HepG2 (cell line): ENCODE measurements around the gene ANKRD40. TPM values are rescaled to one million over a fixed set of nuclear protein-coding genes. Genes with fewer than 3 reads are reported as not detected.
A peak's percentile ranks its signal among the peaks of the same experiment; 100 is the strongest.

Experiments
- FOXK2 ChIP-seq: fragments of 450-650 bp; IDR thresholded peaks from 2 replicates; pipeline ENCODE4 v1.6.1; 2016
- GLI4 ChIP-seq: sonication (generic); formaldehyde crosslinking; IDR thresholded peaks from 2 replicates; pipeline ENCODE4 v1.5.1; 2020; ENCODE audit warnings: missing genetic modification reagents, mild to moderate bottlenecking, moderate library complexity, borderline replicate concordance
- GZF1 ChIP-seq: sonication (generic); formaldehyde crosslinking; IDR thresholded peaks from 2 replicates; pipeline ENCODE4 v1.5.1; 2020; ENCODE audit warnings: mild to moderate bottlenecking, missing genetic modification reagents
- HNRNPL ChIP-seq: fragments of 200-400 bp; formaldehyde crosslinking; IDR thresholded peaks from 2 replicates; pipeline ENCODE4 v1.6.1; 2017; ENCODE audit warnings: mild to moderate bottlenecking, low read depth, low read length
- KDM1A ChIP-seq: IDR thresholded peaks from 2 replicates; pipeline ENCODE4 v1.6.1; 2016; ENCODE audit warnings: missing compliant biosample characterization
- MIER2 ChIP-seq: IDR thresholded peaks from 2 replicates; pipeline ENCODE4 v1.6.1; 2016; ENCODE audit warnings: missing biosample characterization, missing genetic modification reagents
- MYNN ChIP-seq: sonication (generic); formaldehyde crosslinking; IDR thresholded peaks from 2 replicates; pipeline ENCODE4 v1.4.0; 2020; ENCODE audit warnings: mild to moderate bottlenecking, low read depth, missing genetic modification reagents
- SRSF9 ChIP-seq: fragments of 200-400 bp; formaldehyde crosslinking; IDR thresholded peaks from 2 replicates; pipeline ENCODE4 v1.6.1; 2018; ENCODE audit warnings: borderline replicate concordance, mild to moderate bottlenecking, low read depth, low read length; ENCODE audit not compliant: insufficient read depth, poor library complexity, severe bottlenecking
- SRY ChIP-seq: sonication (generic); formaldehyde crosslinking; IDR thresholded peaks from 2 replicates; pipeline ENCODE4 v1.8.0; 2022; ENCODE audit warnings: mild to moderate bottlenecking, missing genetic modification reagents
- ZNF3 ChIP-seq: IDR thresholded peaks from 2 replicates; pipeline ENCODE4 v1.7.0; 2017; ENCODE audit warnings: inconsistent platforms
- ZNF441 ChIP-seq: sonication (generic); formaldehyde crosslinking; IDR thresholded peaks from 2 replicates; pipeline ENCODE4 v1.7.0; 2021; ENCODE audit warnings: missing genetic modification reagents, borderline replicate concordance
- ZNF468 ChIP-seq: sonication (generic); formaldehyde crosslinking; IDR thresholded peaks from 2 replicates; pipeline ENCODE4 v1.8.0; 2022; ENCODE audit warnings: mild to moderate bottlenecking, moderate library complexity, missing genetic modification reagents
- ZNF615 ChIP-seq: sonication (generic); formaldehyde crosslinking; IDR thresholded peaks from 2 replicates; pipeline ENCODE4 v1.5.0; 2020; ENCODE audit warnings: mild to moderate bottlenecking, missing genetic modification reagents, borderline replicate concordance
- ZNF749 ChIP-seq: sonication (generic); formaldehyde crosslinking; IDR thresholded peaks from 2 replicates; pipeline ENCODE4 v1.8.0; 2022; ENCODE audit warnings: mild to moderate bottlenecking, missing genetic modification reagents, moderate library complexity, borderline replicate concordance
- polyA plus RNA-seq, 8 experiments: library from polyadenylated mRNA; depleted of rRNA in 3 of 8; stranded (reverse) in 7 of 8; unstranded in 1 of 8; fragments of >200 nt; fragmentation: Illumina TruSeq in 4 of 8; extraction: Trizol in 4 of 8; gene quantifications; 2 replicates each; pipeline versions ENCODE4 v1.2.1 to v1.2.3, GENCODE V29; 2011 to 2016; ENCODE audit warnings: low read depth in 4 of 8, missing spikeins in 1 of 8, mixed read lengths in 1 of 8; ENCODE audit not compliant: insufficient read depth in 1 of 8
- total RNA-seq, 5 experiments: library from RNA; depleted of rRNA; stranded (reverse); fragments of >200 nt; fragmentation: Illumina TruSeq; extraction: Trizol; gene quantifications; 2 replicates each; pipeline ENCODE4 v1.2.3, GENCODE V29; 2016; ENCODE audit warnings: low read depth in 1 of 5
- TF ChIP-seq, protein P1 (sequence below): sonication (generic); formaldehyde crosslinking; IDR thresholded peaks from 2 replicates; pipeline ENCODE4 v1.4.0; 2020; ENCODE audit warnings: mild to moderate bottlenecking, missing genetic modification reagents, borderline replicate concordance
- TF ChIP-seq, protein P2 (sequence below): IDR thresholded peaks from 2 replicates; pipeline ENCODE4 v1.6.1; 2016; ENCODE audit warnings: mild to moderate bottlenecking, missing biosample characterization, missing genetic modification reagents
- TF ChIP-seq, protein P3 (sequence below): sonication (generic); formaldehyde crosslinking; IDR thresholded peaks from 2 replicates; pipeline ENCODE4 v1.4.0; 2020; ENCODE audit warnings: missing genetic modification reagents
- TF ChIP-seq, protein P4 (sequence below): IDR thresholded peaks from 2 replicates; pipeline ENCODE4 v1.6.1; 2016; ENCODE audit warnings: missing compliant biosample characterization, missing genetic modification reagents, borderline replicate concordance

Gene ANKRD40
- total and polyA plus RNA-seq, 2 of the 13 experiments (the other 11 are each of a cell fraction or from before 2014, with no cell fraction given), result 35.0 to 46.4 TPM

DNA sequence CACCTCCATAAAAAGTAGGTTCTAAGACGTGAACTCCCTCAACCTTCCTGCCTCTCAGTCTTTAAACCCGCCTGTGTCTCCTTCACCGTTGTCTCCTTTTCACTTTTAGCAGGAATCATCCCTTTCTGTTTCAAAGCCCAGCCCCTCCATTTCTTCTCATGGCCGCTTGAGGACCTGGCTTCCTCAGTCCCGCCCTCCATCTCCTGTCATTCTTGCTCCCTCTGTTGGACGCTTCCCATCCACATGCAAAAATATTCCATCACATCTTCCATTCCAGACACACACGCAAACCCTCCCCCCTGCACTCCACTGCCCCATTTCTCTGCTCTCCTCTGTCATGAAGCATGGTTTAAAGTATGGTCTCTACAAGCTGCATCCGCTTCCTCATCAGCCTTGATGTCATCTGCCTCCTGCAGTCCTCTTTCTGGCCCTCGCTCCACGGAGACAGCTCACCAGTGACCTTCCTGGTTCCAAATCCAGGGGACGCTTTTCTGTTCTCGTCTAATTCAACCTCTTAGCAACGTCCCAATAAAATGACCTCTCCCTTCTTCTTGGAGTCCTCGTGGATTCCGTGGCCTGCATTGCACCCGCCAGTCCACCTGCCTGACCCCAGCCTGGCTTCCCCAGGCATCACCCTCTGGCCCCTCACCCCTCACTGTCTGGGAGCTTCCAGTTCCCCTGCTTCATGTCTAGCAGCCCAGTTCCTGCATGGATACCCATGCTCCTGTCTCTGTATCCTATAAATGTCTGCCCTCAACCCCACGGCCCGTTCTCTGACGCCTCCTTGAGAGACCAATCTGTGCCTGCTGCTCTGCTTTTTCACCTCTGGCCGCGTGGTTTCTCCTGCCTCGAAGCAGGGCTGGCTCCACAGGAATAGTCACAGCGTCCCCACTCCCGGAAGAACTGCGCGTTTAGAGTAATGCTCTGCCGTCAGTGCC lies 26.2 kb downstream of the ANKRD40 start (continued):
- TF ChIP-seq, protein P1, sequence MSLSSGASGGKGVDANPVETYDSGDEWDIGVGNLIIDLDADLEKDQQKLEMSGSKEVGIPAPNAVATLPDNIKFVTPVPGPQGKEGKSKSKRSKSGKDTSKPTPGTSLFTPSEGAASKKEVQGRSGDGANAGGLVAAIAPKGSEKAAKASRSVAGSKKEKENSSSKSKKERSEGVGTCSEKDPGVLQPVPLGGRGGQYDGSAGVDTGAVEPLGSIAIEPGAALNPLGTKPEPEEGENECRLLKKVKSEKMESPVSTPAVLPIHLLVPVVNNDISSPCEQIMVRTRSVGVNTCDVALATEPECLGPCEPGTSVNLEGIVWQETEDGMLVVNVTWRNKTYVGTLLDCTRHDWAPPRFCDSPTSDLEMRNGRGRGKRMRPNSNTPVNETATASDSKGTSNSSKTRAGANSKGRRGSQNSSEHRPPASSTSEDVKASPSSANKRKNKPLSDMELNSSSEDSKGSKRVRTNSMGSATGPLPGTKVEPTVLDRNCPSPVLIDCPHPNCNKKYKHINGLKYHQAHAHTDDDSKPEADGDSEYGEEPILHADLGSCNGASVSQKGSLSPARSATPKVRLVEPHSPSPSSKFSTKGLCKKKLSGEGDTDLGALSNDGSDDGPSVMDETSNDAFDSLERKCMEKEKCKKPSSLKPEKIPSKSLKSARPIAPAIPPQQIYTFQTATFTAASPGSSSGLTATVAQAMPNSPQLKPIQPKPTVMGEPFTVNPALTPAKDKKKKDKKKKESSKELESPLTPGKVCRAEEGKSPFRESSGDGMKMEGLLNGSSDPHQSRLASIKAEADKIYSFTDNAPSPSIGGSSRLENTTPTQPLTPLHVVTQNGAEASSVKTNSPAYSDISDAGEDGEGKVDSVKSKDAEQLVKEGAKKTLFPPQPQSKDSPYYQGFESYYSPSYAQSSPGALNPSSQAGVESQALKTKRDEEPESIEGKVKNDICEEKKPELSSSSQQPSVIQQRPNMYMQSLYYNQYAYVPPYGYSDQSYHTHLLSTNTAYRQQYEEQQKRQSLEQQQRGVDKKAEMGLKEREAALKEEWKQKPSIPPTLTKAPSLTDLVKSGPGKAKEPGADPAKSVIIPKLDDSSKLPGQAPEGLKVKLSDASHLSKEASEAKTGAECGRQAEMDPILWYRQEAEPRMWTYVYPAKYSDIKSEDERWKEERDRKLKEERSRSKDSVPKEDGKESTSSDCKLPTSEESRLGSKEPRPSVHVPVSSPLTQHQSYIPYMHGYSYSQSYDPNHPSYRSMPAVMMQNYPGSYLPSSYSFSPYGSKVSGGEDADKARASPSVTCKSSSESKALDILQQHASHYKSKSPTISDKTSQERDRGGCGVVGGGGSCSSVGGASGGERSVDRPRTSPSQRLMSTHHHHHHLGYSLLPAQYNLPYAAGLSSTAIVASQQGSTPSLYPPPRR (CRISPR knock-in tag), result no peak
- no peak for TF ChIP-seq ZNF615 (CRISPR knock-in tag)
- no peak for TF ChIP-seq KDM1A (CRISPR knock-in tag)
- TF ChIP-seq ZNF441 (CRISPR knock-in tag), result no peak
- no peak for TF ChIP-seq FOXK2
- TF ChIP-seq GZF1, result no peak
- no peak for TF ChIP-seq SRY (CRISPR knock-in tag)
- TF ChIP-seq, protein P2, sequence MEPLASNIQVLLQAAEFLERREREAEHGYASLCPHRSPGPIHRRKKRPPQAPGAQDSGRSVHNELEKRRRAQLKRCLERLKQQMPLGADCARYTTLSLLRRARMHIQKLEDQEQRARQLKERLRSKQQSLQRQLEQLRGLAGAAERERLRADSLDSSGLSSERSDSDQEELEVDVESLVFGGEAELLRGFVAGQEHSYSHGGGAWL, result 0 out of 2 replicates have a peak, but pooled peaks have one; percentile 26
- TF ChIP-seq, protein P3, sequence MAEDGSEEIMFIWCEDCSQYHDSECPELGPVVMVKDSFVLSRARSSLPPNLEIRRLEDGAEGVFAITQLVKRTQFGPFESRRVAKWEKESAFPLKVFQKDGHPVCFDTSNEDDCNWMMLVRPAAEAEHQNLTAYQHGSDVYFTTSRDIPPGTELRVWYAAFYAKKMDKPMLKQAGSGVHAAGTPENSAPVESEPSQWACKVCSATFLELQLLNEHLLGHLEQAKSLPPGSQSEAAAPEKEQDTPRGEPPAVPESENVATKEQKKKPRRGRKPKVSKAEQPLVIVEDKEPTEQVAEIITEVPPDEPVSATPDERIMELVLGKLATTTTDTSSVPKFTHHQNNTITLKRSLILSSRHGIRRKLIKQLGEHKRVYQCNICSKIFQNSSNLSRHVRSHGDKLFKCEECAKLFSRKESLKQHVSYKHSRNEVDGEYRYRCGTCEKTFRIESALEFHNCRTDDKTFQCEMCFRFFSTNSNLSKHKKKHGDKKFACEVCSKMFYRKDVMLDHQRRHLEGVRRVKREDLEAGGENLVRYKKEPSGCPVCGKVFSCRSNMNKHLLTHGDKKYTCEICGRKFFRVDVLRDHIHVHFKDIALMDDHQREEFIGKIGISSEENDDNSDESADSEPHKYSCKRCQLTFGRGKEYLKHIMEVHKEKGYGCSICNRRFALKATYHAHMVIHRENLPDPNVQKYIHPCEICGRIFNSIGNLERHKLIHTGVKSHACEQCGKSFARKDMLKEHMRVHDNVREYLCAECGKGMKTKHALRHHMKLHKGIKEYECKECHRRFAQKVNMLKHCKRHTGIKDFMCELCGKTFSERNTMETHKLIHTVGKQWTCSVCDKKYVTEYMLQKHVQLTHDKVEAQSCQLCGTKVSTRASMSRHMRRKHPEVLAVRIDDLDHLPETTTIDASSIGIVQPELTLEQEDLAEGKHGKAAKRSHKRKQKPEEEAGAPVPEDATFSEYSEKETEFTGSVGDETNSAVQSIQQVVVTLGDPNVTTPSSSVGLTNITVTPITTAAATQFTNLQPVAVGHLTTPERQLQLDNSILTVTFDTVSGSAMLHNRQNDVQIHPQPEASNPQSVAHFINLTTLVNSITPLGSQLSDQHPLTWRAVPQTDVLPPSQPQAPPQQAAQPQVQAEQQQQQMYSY (CRISPR knock-in tag), result no peak
- no peak for TF ChIP-seq ZNF3 (CRISPR knock-in tag)
- TF ChIP-seq MYNN (CRISPR knock-in tag), result no peak
- no peak for TF ChIP-seq ZNF468 (CRISPR knock-in tag)
- TF ChIP-seq HNRNPL, result no peak
- no peak for TF ChIP-seq GLI4 (CRISPR knock-in tag)
- no peak for TF ChIP-seq ZNF749 (CRISPR knock-in tag)
- TF ChIP-seq SRSF9, result no peak
- TF ChIP-seq MIER2 (CRISPR knock-in tag), result no peak
- TF ChIP-seq, protein P4, sequence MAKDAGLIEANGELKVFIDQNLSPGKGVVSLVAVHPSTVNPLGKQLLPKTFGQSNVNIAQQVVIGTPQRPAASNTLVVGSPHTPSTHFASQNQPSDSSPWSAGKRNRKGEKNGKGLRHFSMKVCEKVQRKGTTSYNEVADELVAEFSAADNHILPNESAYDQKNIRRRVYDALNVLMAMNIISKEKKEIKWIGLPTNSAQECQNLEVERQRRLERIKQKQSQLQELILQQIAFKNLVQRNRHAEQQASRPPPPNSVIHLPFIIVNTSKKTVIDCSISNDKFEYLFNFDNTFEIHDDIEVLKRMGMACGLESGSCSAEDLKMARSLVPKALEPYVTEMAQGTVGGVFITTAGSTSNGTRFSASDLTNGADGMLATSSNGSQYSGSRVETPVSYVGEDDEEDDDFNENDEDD (CRISPR knock-in tag), result peak; percentile 20; the same call in 1 of the 2 replicates
